Ramos (cell line): ENCODE measurements around the gene CEP44.

Source experiments
- in situ Hi-C: fragments of 300-500 bp; cut with MboI; formaldehyde crosslinking; loops from one replicate; pipeline ENCODE4 v1.14.3; 2022; ENCODE audit warnings: low sequenced_read_pairs; ENCODE audit not compliant: unreplicated experiment

Gene CEP44

DNA sequence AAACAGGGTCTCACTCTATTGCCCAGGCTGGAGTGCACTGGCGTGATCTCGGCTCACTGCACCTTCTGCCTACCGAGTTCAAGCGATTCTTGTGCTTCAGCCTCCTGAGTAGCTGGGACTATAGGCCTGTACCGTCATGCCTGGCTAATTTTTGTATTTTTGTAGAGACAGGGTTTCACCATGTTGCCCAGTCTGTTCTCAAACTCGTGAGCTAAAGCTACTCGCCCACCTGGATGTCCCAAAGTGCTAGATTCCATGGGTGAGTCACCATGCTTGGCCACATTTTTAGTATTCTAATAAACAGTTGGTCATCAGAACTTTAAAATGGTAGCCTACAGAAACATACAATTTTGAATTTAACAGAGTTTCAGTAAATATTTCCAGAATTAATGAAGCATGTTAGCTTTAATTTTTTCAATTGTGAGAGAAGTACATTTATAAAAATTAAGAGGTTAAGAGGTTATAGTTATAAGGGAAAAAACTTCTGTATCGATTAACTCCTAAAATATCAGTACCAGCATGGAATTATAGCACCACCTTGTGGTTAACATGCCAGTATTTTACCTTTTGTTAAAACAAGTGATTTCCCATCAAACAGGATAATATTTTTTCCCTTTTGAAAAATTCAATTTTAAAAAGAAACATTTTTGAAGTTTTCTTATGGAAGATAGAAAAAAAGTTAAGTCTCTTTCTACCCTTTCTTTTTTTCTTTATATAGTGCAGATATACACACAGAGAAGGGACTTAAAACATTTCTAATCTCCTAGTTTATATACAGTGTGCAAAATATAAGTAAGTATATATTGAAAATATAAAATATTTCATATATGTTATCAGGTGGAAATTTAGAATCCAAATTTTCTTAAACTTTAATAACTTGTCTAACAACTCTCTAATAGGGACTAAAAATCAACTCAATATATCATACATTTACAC lies 35.4 kb downstream of the CEP44 start:
- in situ Hi-C loops, result no loop called here

GRCh38 chr4:174320494-174321199 lies 36.9 kb downstream of the CEP44 start:
- in situ Hi-C loops, result no loop called here

DNA sequence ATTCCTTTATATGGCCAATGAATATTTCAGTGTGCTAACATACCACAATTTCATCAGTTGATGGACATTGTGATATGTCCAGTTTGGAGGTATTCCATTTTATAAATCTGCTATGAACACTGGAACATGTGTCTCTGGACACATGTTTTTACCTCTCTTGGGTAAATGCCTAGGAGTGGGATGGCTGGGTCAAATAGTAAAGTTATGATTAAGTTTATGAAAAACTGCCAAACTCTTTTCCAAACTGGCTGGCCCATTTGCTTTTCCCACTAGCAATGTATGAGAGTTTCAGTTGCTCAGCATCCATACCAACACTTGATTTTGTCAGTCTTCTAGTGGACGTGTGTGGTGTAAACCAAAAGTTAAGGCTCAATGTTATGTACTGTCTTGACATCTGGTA lies 40.5 kb downstream of the CEP44 start:
- in situ Hi-C loops, result no loop called here

- in situ Hi-C loops, result no loop called here
These were observed 41.0 kb downstream of the CEP44 start for GRCh38 chr4:174324725-174325124.

- in situ Hi-C loops, result no loop called here
These were observed 49.2 kb downstream of the CEP44 start for GRCh38 chr4:174332741-174333493.

GRCh38 chr4:174334628-174335027 lies 50.9 kb downstream of the CEP44 start:
- in situ Hi-C loops, result no loop called here

GRCh38 chr4:174340714-174341113 lies 57.0 kb downstream of the CEP44 start:
- in situ Hi-C loops, result no loop called here

- in situ Hi-C loops, result no loop called here
These were observed 65.4 kb downstream of the CEP44 start for GRCh38 chr4:174349156-174349555.

- in situ Hi-C loops, result loop anchor here (25.0 kb wide), 2 partner anchors 285 to 1185 kb away; no protein-coding TSS in a partner anchor
These were observed 68.5 kb downstream of the CEP44 start for GRCh38 chr4:174352061-174352819.

GRCh38 chr4:174357321-174357720 lies 73.6 kb downstream of the CEP44 start:
- in situ Hi-C loops, result loop anchor here (25.0 kb wide), 2 partner anchors 280 to 1180 kb away; no protein-coding TSS in a partner anchor

- in situ Hi-C loops, result loop anchor here (25.0 kb wide), 2 partner anchors 279 to 1179 kb away; no protein-coding TSS in a partner anchor
These were observed 74.7 kb downstream of the CEP44 start for GRCh38 chr4:174358410-174358809.

DNA sequence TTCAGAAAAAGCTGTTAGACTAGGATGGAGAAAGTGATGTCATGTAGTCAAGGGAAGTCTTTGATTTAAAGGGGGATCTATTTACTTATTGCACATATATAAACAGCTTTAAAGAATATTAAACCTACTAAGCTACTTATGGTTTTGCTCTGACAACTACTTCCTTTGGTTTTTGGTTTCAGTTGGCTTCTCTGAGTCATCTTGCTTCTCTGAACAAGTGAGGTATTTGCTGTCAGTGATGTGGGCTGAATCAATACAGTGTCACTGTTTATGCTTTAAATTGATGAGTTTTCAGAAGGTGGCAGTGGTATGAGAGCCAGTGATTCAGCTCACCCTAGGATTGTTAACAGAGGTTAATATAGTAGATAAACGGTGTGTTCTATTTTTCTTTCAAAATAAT lies 75.1 kb downstream of the CEP44 start:
- in situ Hi-C loops, result loop anchor here (25.0 kb wide), 2 partner anchors 278 to 1178 kb away; no protein-coding TSS in a partner anchor

DNA sequence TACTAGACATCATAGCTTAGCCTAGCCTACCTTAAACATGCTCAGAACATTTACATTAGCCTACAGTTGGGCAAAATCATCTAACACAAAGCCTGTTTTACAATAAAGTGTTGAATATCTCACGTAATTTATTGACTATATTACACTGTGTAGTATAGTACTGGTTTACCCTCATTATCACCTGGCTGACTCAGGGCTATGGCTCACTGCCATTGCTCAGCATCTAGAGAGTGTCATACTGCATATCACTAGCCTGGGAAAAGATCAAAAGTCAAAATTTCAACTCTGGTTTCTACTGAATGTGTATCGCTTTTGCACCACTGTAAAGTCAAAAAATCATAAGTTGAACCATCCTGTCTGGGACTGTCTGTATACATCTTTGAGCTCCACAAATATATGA lies 78.6 kb downstream of the CEP44 start:
- in situ Hi-C loops, result loop anchor here (25.0 kb wide), 2 partner anchors 275 to 1175 kb away; no protein-coding TSS in a partner anchor

DNA sequence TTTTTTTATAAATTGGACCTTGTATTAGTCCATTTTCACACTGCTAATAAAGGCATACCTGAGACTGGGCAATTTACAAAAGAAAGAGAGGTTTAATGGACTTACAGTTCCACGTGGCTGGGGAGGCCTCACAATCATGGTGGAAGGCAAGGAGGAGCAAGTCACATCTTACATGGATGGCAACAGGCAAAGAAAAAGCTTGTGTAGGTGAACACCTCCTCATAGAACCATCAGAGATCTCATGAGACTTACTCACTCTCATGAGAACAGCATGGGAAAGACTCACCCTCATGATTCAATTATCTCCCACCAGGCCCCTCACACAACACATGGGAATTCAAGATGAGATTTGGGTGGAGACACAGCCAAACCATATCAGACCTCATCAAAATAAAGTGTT lies 80.1 kb downstream of the CEP44 start:
- in situ Hi-C loops, result loop anchor here (25.0 kb wide), 2 partner anchors 274 to 1174 kb away; no protein-coding TSS in a partner anchor

DNA sequence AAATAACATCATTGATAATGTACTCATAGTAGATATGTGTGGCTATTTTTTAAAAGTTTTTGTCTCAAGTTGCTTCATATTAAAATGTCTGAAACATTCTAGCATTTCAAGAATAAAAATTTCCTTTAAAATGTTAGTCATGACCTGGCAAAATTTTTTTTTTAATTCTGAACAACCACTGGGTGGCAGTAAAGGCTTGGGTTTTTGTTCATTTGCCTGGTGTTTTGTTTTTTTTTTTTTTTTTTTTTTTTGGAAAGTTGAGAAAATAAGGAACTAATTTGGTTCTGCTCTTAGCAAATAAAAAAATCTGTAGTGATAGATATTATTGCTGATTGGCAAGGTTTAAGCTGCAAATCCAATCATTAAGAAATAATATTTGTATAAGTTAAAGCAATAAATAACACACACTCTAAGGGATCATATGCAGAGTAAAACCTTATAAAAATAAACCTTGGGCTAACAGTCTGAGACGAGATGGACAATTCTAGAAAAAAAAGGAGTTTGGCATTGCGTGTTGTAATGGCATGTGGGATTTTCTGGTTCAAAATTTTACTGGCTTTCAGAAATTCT lies 81.4 kb downstream of the CEP44 start:
- in situ Hi-C loops, result loop anchor here (25.0 kb wide), 2 partner anchors 272 to 1172 kb away; no protein-coding TSS in a partner anchor

DNA sequence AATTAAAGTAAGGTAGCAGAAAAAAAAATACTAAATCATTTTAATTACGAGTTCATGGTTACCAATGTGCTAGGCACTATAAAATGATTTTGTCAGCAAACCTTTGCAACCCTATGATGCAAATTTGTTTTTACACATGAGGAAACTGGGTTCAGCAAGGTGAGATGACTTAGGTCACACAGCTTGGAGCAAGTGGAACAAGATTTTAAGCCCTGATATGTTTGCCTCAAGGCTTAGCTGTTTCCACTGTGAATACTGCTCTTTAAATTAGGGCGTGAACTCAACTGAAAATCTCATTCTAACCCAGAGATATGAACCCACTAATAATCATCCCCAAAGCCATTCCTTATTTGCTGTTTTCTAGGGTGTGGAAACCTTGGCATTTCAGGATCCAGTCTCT lies 86.3 kb downstream of the CEP44 start:
- in situ Hi-C loops, result loop anchor here (25.0 kb wide), 2 partner anchors 267 to 1167 kb away; no protein-coding TSS in a partner anchor

- in situ Hi-C loops, result loop anchor here (25.0 kb wide), 2 partner anchors 263 to 1163 kb away; no protein-coding TSS in a partner anchor
These were observed 90.1 kb downstream of the CEP44 start for GRCh38 chr4:174373821-174374220.

DNA sequence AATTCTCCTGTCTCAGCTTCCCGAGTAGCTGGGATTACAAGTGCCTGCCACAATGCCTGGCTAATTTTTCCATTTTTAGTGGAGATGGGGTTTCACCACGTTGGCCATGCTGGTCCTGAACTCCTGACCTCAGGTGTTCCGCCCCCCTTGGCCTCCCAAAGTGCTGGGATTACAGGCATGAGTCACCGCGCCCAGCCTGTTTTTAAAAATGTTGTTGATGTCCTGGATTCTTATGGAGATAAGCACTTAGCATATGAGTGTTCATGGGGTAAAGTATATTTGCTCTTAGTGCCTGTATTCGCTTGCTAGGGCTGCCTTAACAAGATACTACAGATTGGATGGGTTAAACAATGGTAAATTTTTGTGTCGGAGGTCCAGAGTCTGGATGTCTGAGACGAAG lies 91.7 kb downstream of the CEP44 start:
- in situ Hi-C loops, result no loop called here

- in situ Hi-C loops, result no loop called here
These were observed 93.9 kb downstream of the CEP44 start for GRCh38 chr4:174377613-174378012.
